ENCODE results near the gene ABHD17C.

GRCh38 chr15:80712956-80713355, 17.8 kb downstream of the ABHD17C start:
- TF ChIP-seq CTCF (conservative IDR thresholded peaks at IDR 0.05; ENCODE audit: low read depth, low read length) (no peak), EZH2 (IDR thresholded peaks at IDR 0.05; ENCODE audit: low read length, unreplicated experiment) (no peak), EZH2phosphoT487 (IDR thresholded peaks at IDR 0.05; ENCODE audit: borderline replicate concordance, low read length) (no peak)

Measured in PC-3 (cell line).